Measurements from ENCODE around the gene SCGB1A1.

Gene SCGB1A1

GRCh38 chr11:62471603-62472002 lies 52.8 kb downstream of the SCGB1A1 start:
- Histone ChIP-seq H3K4me1 (ENCODE audit: control insufficient read depth in 5 of 5, insufficient read depth in 5 of 5, low read length in 5 of 5) (peaks cover 0 to 11% (median 7%) of the 10 kb centered on the region in 5 donors), H3K9me3 (ENCODE audit: control insufficient read depth in 5 of 5, low read length in 5 of 5) (no peaks in the 10 kb centered on the region), H3K27me3 (ENCODE audit: control insufficient read depth in 5 of 5, insufficient read depth in 4 of 5, low read length in 5 of 5) (no peaks in the 10 kb centered on the region), H3K4me3 (ENCODE audit: low read depth in 1 of 5, low read length in 5 of 5) (no peak overlapping the region), H3K27ac (ENCODE audit: low read depth, low read length) (peak overlapping the region; percentile 58), H3K36me3 (ENCODE audit: control insufficient read depth in 5 of 5, insufficient read depth in 5 of 5, low read length in 5 of 5) (no peaks in the 10 kb centered on the region), H3K9ac (ENCODE audit: low read length in 5 of 5) (no peak overlapping the region)

GRCh38 chr11:62472063-62472884 lies 53.4 kb downstream of the SCGB1A1 start:
- H3K9me3 ChIP-seq (ENCODE audit: control insufficient read depth in 5 of 5, low read length in 5 of 5): no peaks in the 10 kb centered on the region
- no peaks in the 10 kb centered on the region for H3K27me3 ChIP-seq (ENCODE audit: control insufficient read depth in 5 of 5, insufficient read depth in 4 of 5, low read length in 5 of 5)
- peaks cover 0 to 11% (median 7%) of the 10 kb centered on the region in 5 donors for H3K4me1 ChIP-seq (ENCODE audit: control insufficient read depth in 5 of 5, insufficient read depth in 5 of 5, low read length in 5 of 5)
- H3K36me3 ChIP-seq (ENCODE audit: control insufficient read depth in 5 of 5, insufficient read depth in 5 of 5, low read length in 5 of 5): no peaks in the 10 kb centered on the region
- H3K9ac ChIP-seq (ENCODE audit: low read length in 5 of 5): peak overlapping the region in 1 of 5 donors; percentile 52
- peak overlapping the region; percentile 58 for H3K27ac ChIP-seq (ENCODE audit: low read depth, low read length)
- H3K4me3 ChIP-seq (ENCODE audit: low read depth in 1 of 5, low read length in 5 of 5): no peak overlapping the region
